ENCODE results near the gene BTBD16. TPM values are rescaled to one million over a fixed set of nuclear protein-coding genes. Genes with fewer than 3 reads are reported as not detected.

The BTBD16 gene
- polyA plus RNA-seq, 3 donors: not detected

GRCh38 chr10:122261584-122261983 lies 9.5 kb upstream of the BTBD16 start:
- no peak overlapping the region for H3K27ac Mint-ChIP-seq
- intact Hi-C loops (cut with micrococcal nuclease): no loop called here
- WGBS (ENCODE audit: insufficient coverage): no CpG with 5 or more reads among the region's 1 CpG

GRCh38 chr10:122263971-122264370 lies 7.1 kb upstream of the BTBD16 start:
- H3K4me3 ChIP-seq (replicated peaks in 1 of 3; ENCODE audit: low read depth in 2 of 3, low read length in 3 of 3): no peak overlapping the region
- H3K9me3 Mint-ChIP-seq: peaks cover 0 to 19% (median 7%) of the 10 kb centered on the region in 7 donors
- H3K4me1 ChIP-seq (ENCODE audit: control insufficient read depth in 1 of 2, insufficient read depth in 2 of 2, low read length in 2 of 2): no peaks in the 10 kb centered on the region

More at GRCh38 chr10:122261584-122261983, 9.5 kb upstream of the BTBD16 start:
- no peak overlapping the region for H2AFZ ChIP-seq (ENCODE audit: insufficient read depth, low read depth, low read length, poor library complexity, severe bottlenecking)
- Mint-ChIP-seq H3K4me3 (no peak overlapping the region), H3K36me3 (no peaks in the 10 kb centered on the region), H3K4me1 (no peaks in the 10 kb centered on the region), H3K27me3 (ENCODE audit: low read depth in 3 of 3) (peaks cover 7 to 17% (median 15%) of the 10 kb centered on the region in 3 donors), H3K9me3 (peaks cover 0 to 19% (median 7%) of the 10 kb centered on the region in 7 donors)
- H3K27me3 ChIP-seq (ENCODE audit: control insufficient read depth in 2 of 2, insufficient read depth in 2 of 2, low read length in 2 of 2): no peaks in the 10 kb centered on the region
- no peak for DNase-seq
- H3K9me3 ChIP-seq (replicated peaks in 1 of 2; ENCODE audit: control insufficient read depth in 1 of 2, insufficient read depth in 1 of 2, low read length in 2 of 2): peaks cover 0 to 3% of the 10 kb centered on the region in 2 donors
- no peaks in the 10 kb centered on the region for H3K79me2 ChIP-seq (ENCODE audit: insufficient read depth, low read length)
- no peaks in the 10 kb centered on the region for H4K20me1 ChIP-seq (ENCODE audit: insufficient read depth, low read length)
- TF ChIP-seq CTCF (IDR thresholded peaks at IDR 0.05): no peak
- H3K9ac ChIP-seq (ENCODE audit: insufficient read depth, low read length, poor library complexity, severe bottlenecking): no peak overlapping the region
- no peak overlapping the region for H3K4me3 ChIP-seq (replicated peaks in 1 of 3; ENCODE audit: low read depth in 2 of 3, low read length in 3 of 3)
- H3K27ac ChIP-seq (ENCODE audit: low read depth in 1 of 2, low read length in 2 of 2): no peak overlapping the region
- H3K4me2 ChIP-seq (replicated peaks; ENCODE audit: extremely low read depth, low read length, poor library complexity, severe bottlenecking): no peak overlapping the region
- H3K4me1 ChIP-seq (ENCODE audit: control insufficient read depth in 1 of 2, insufficient read depth in 2 of 2, low read length in 2 of 2): no peaks in the 10 kb centered on the region
- H3K36me3 ChIP-seq (replicated peaks in 1 of 2; ENCODE audit: control insufficient read depth in 1 of 2, insufficient read depth in 2 of 2, low read length in 2 of 2): no peaks in the 10 kb centered on the region

More at GRCh38 chr10:122263971-122264370, 7.1 kb upstream of the BTBD16 start:
- Histone ChIP-seq H4K20me1 (ENCODE audit: insufficient read depth, low read length) (no peaks in the 10 kb centered on the region), H3K27ac (ENCODE audit: low read depth in 1 of 2, low read length in 2 of 2) (no peak overlapping the region), H3K4me2 (replicated peaks; ENCODE audit: extremely low read depth, low read length, poor library complexity, severe bottlenecking) (no peak overlapping the region), H3K9me3 (replicated peaks in 1 of 2; ENCODE audit: control insufficient read depth in 1 of 2, insufficient read depth in 1 of 2, low read length in 2 of 2) (peaks cover 0 to 3% of the 10 kb centered on the region in 2 donors), H3K9ac (ENCODE audit: insufficient read depth, low read length, poor library complexity, severe bottlenecking) (no peak overlapping the region), H3K79me2 (ENCODE audit: insufficient read depth, low read length) (no peaks in the 10 kb centered on the region), H3K27me3 (ENCODE audit: control insufficient read depth in 2 of 2, insufficient read depth in 2 of 2, low read length in 2 of 2) (no peaks in the 10 kb centered on the region), H2AFZ (ENCODE audit: insufficient read depth, low read depth, low read length, poor library complexity, severe bottlenecking) (no peak overlapping the region), H3K36me3 (replicated peaks in 1 of 2; ENCODE audit: control insufficient read depth in 1 of 2, insufficient read depth in 2 of 2, low read length in 2 of 2) (no peaks in the 10 kb centered on the region)
- H3K4me1 Mint-ChIP-seq: no peaks in the 10 kb centered on the region
- TF ChIP-seq CTCF (IDR thresholded peaks at IDR 0.05): no peak
- intact Hi-C loops (cut with micrococcal nuclease): no loop called here
- H3K27me3 Mint-ChIP-seq (ENCODE audit: low read depth in 3 of 3): peaks cover 6 to 15% (median 10%) of the 10 kb centered on the region in 3 donors
- H3K4me3 Mint-ChIP-seq: no peak overlapping the region
- no peaks in the 10 kb centered on the region for H3K36me3 Mint-ChIP-seq
- DNase-seq: no peak
- no peak overlapping the region for H3K27ac Mint-ChIP-seq
- 88% methylated on average over 1 of the region's 1 CpG for WGBS (ENCODE audit: insufficient coverage)
